ENCODE results near the gene MACO1. TPM values are rescaled to one million over a fixed set of nuclear protein-coding genes. Genes with fewer than 3 reads are reported as not detected.

Gene MACO1
- total and polyA plus RNA-seq, 2 of the 13 experiments (the other 11 are each of a cell fraction or from before 2014, with no cell fraction given): 9.7 to 17.0 TPM

DNA sequence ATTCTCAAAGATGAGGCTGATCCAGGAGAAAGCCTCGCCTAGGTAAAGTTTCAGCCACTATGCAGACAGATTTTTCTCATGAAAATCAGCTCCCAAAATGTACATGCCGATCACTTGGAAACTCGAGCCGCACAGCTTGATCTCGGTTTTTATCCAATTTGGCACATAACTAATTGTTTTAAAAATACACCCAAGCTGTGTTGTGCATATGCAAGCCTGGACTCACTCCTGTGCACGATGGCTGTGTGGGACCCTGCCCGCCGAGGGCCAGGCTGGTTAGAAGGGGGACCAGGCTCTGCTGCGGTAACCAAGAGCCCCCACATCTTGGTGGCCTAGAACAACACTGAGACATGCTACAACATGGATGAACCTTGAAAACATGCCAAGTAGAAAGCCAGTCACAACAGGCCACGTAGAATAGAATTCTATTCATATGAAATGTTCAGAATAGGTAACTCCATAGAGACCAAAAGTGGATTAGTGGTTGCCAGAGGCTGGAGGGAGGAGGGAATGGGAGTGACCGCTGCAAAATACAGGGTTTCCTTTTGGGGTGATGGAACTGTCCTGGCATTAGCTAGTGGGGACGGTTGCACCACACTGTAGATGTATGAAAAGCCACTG is 96.6 kb downstream of the MACO1 start:
- 46% methylated on average over 12 of the region's 12 CpGs for WGBS (ENCODE audit: low lambda C conversion rate)
- Histone ChIP-seq H3K27ac (ENCODE audit: extremely low read length, insufficient read depth, low read length) (no peak overlapping the region), H3K27me3 (ENCODE audit: control insufficient read depth in 1 of 2, insufficient read depth in 2 of 2, low read length in 2 of 2) (peaks cover 1 to 4% of the 10 kb centered on the region in 2 experiments; a peak in 4 of 5 replicates), H3K4me1 (ENCODE audit: insufficient read depth, low read length) (peaks cover 29% of the 10 kb centered on the region), H4K20me1 (ENCODE audit: insufficient read depth, low read length) (no peaks in the 10 kb centered on the region), H3K9ac (ENCODE audit: insufficient read depth, low read depth, low read length) (no peak overlapping the region), H3K9me3 (ENCODE audit: low read length) (no peaks in the 10 kb centered on the region), H2AFZ (ENCODE audit: low read length) (no peak overlapping the region), H3K79me2 (ENCODE audit: insufficient read depth, low read length) (no peaks in the 10 kb centered on the region), H3K36me3 (replicated peaks in 1 of 2; ENCODE audit: control insufficient read depth in 1 of 2, insufficient read depth in 2 of 2, low read length in 2 of 2) (no peaks in the 10 kb centered on the region), H3K4me3 (replicated peaks in 1 of 3; ENCODE audit: insufficient read depth in 1 of 3, low read depth in 2 of 3, low read length in 3 of 3) (no peak overlapping the region), H3K4me2 (ENCODE audit: low read depth, low read length) (no peak overlapping the region)
- ATAC-seq: no peak
- in situ Hi-C loops (cut with HindIII; ENCODE audit: extremely low pct_ligation_motif_present, low pct_unique_long_range_greater_than_20kb) (no loop called here), intact Hi-C loops (cut with micrococcal nuclease; ENCODE audit: unreplicated experiment) (no loop called here)
- ChIA-PET POLR2A (no interaction called here), CTCF (ENCODE audit: low intra/inter-chr PET ratio, low total read pairs) (no interaction called here)
- no peak for TF ChIP-seq RBAK (CRISPR knock-in tag; IDR thresholded peaks at IDR 0.05)
- TF ChIP-seq ISL2 (CRISPR knock-in tag; IDR thresholded peaks at IDR 0.05): no peak
- TF ChIP-seq SAFB2 (CRISPR knock-in tag; IDR thresholded peaks at IDR 0.05; ENCODE audit: borderline replicate concordance, low read depth): no peak
- no peak for TF ChIP-seq STAG1 (CRISPR knock-in tag; IDR thresholded peaks at IDR 0.05)
- TF ChIP-seq GATAD2A (CRISPR knock-in tag; IDR thresholded peaks at IDR 0.05): no peak
- no peak for TF ChIP-seq HBP1 (CRISPR knock-in tag; IDR thresholded peaks at IDR 0.05; ENCODE audit: low read depth)
- TF ChIP-seq ZNF431 (CRISPR knock-in tag; IDR thresholded peaks at IDR 0.05; ENCODE audit: borderline replicate concordance, low read depth): no peak
- TF ChIP-seq FOXK1 (CRISPR knock-in tag; IDR thresholded peaks at IDR 0.05; ENCODE audit: borderline replicate concordance, low read depth): no peak
- TF ChIP-seq ZFYVE20 (CRISPR knock-in tag; IDR thresholded peaks at IDR 0.05; ENCODE audit: borderline replicate concordance, low read depth): no peak
- no peak for TF ChIP-seq SP1 (IDR thresholded peaks at IDR 0.05)
- TF ChIP-seq SP1 (CRISPR knock-in tag; IDR thresholded peaks at IDR 0.05): no peak
- TF ChIP-seq, protein P1, sequence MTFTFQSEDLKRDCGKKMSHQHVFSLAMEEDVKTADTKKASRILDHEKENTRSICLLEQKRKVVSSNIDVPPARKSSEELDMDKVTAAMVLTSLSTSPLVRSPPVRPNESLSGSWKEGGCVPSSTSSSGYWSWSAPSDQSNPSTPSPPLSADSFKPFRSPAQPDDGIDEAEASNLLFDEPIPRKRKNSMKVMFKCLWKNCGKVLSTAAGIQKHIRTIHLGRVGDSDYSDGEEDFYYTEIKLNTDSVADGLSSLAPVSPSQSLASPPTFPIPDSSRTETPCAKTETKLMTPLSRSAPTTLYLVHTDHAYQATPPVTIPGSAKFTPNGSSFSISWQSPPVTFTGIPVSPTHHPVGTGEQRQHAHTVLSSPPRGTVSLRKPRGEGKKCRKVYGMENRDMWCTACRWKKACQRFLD (CRISPR knock-in tag; IDR thresholded peaks at IDR 0.05; ENCODE audit: borderline replicate concordance): no peak
- TF ChIP-seq ZNF557 (CRISPR knock-in tag; IDR thresholded peaks at IDR 0.05): no peak
- no peak for TF ChIP-seq TCF7L2 (IDR thresholded peaks at IDR 0.05; ENCODE audit: low read depth, low read length)
- no peak for TF ChIP-seq ATAD3A (CRISPR knock-in tag; IDR thresholded peaks at IDR 0.05)
- TF ChIP-seq ASH2L (IDR thresholded peaks at IDR 0.05; ENCODE audit: insufficient read length, low read depth, low read length): no peak
- no peak for TF ChIP-seq FOXK2 (IDR thresholded peaks at IDR 0.05)
- no peak for TF ChIP-seq DR1 (CRISPR knock-in tag; IDR thresholded peaks at IDR 0.05)
- no peak for TF ChIP-seq HNRNPH1 (optimal IDR thresholded peaks at IDR 0.05; ENCODE audit: low read depth, low read length)
- no peak for TF ChIP-seq NFYB (CRISPR knock-in tag; IDR thresholded peaks at IDR 0.05)
- no peak for DNase-seq (ENCODE audit: low spot score)
- FAIRE-seq: no peak
- no TSS peak for BruUV-seq (replicated peaks)

Data from HepG2 (cell line).